ENCODE measurements around the gene SFTA2. TPM values are rescaled to one million over a fixed set of nuclear protein-coding genes. Genes with fewer than 3 reads are reported as not detected.
A peak's percentile ranks its signal among the peaks of the same experiment; 100 is the strongest.

Gene SFTA2
- total and polyA plus RNA-seq, 2 of the 8 experiments (the other 6 are each of a cell fraction or from before 2014, with no cell fraction given), result not detected

DNA sequence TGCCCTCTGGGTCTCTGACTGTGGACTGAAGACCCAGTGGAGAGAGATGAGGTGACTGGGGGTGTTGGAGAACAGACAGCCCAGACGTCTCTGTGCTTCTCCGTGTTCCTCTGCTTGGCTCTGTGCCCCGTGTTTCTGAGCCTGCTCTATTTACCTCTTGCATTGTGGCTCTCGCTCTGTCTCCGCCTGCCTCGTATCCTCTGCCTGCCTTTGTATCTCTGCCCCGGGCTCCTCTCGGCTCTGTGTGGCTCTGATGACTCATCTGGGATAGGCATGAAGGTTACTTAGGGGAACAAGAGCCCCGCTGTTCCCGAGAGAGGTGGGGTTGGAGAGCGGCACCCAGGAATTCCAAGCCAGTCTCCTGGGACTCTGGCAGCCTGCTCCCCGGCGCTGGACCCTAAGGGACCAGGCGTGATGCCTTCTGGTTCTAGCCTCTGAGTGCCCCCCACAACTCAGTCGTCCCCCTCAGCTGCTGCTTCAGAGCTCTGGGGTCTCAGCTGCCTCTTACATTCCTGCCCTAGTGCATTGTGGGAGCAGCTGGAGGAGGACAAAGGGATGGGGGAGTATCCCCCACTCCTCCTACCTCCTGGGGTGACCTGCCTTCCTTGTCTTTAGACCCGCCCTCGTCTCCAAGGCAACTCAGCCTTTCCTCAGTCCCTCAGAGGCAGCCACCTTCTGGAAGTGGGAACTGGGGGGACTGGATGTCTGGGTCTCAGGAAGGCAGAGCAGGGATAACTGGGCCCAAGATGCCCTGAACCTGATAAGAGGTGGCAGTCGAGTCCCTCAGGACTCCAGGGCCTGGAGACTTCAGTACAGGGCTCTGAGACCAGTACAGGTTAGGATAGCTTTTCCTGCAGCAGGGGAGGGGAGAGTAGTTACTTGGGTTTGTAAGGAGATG lies 45.7 kb downstream of the SFTA2 start (continued):
- TF ChIP-seq HDAC6 (IDR thresholded peaks at IDR 0.05; ENCODE audit: low read depth, low read length), result no peak
- no peak for TF ChIP-seq CBX5 (IDR thresholded peaks at IDR 0.05; ENCODE audit: low read depth, low read length)
- peak; percentile 63 for TF ChIP-seq POLR2AphosphoS5 (IDR thresholded peaks at IDR 0.05; ENCODE audit: low read depth, low read length)
- no peak for TF ChIP-seq E2F6 (IDR thresholded peaks at IDR 0.05)
- peak; percentile 94 for TF ChIP-seq JUND (IDR thresholded peaks at IDR 0.05; ENCODE audit: low read length)
- TF ChIP-seq SIX5 (IDR thresholded peaks at IDR 0.05; ENCODE audit: low read depth, low read length), result no peak
- TF ChIP-seq POLR2A (IDR thresholded peaks at IDR 0.05; ENCODE audit: control extremely low read depth in 1 of 2, low read depth in 2 of 2, low read length in 2 of 2), result peak in 1 of 2 experiments; percentile 86; a peak in 2 of 3 replicates
- peak; percentile 78 for TF ChIP-seq ASH2L (IDR thresholded peaks at IDR 0.05; ENCODE audit: low read length)
- TF ChIP-seq SAP30 (IDR thresholded peaks at IDR 0.05; ENCODE audit: insufficient read depth, insufficient replicate concordance, low read length), result peak; percentile 68
- peak; percentile 53; the same call in 1 of the 2 replicates for TF ChIP-seq TBP (IDR thresholded peaks at IDR 0.05; ENCODE audit: low read depth, low read length)
- peak; percentile 93 to 96 for TF ChIP-seq SIN3A (conservative IDR thresholded peaks at IDR 0.05 in 1 of 2, IDR thresholded peaks at IDR 0.05 in 1 of 2; ENCODE audit: low read depth in 1 of 2, low read length in 2 of 2)
- TF ChIP-seq, protein P1, sequence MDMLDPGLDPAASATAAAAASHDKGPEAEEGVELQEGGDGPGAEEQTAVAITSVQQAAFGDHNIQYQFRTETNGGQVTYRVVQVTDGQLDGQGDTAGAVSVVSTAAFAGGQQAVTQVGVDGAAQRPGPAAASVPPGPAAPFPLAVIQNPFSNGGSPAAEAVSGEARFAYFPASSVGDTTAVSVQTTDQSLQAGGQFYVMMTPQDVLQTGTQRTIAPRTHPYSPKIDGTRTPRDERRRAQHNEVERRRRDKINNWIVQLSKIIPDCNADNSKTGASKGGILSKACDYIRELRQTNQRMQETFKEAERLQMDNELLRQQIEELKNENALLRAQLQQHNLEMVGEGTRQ (IDR thresholded peaks at IDR 0.05; ENCODE audit: low read length), result no peak
- TF ChIP-seq SP1 (IDR thresholded peaks at IDR 0.05; ENCODE audit: low read depth, low read length), result peak; percentile 68; the same call in 1 of the 2 replicates
- peak; percentile 20 for TF ChIP-seq TAF7 (optimal IDR thresholded peaks at IDR 0.05; ENCODE audit: borderline replicate concordance, low read depth, low read length)
- no peak; the same call in 1 of the 2 replicates for TF ChIP-seq CREB1 (IDR thresholded peaks at IDR 0.05)
- TF ChIP-seq BACH1 (IDR thresholded peaks at IDR 0.05; ENCODE audit: low read length), result 0 out of 2 replicates have a peak, but pooled peaks have one; percentile 26
- peak; percentile 62 for TF ChIP-seq TAF1 (IDR thresholded peaks at IDR 0.05; ENCODE audit: low read depth, low read length)
- no peak for TF ChIP-seq KDM1A (IDR thresholded peaks at IDR 0.05; ENCODE audit: borderline replicate concordance, low read length)
- no peak for TF ChIP-seq ATF3 (IDR thresholded peaks at IDR 0.05; ENCODE audit: insufficient read depth, low read depth, low read length)
- TF ChIP-seq BRCA1 (IDR thresholded peaks at IDR 0.05; ENCODE audit: low read depth, low read length), result no peak
- TF ChIP-seq GABPA (IDR thresholded peaks at IDR 0.05; ENCODE audit: borderline replicate concordance, insufficient read depth, low read length), result no peak
